Stimulated activated CD8-positive, alpha-beta memory T cell treated with anti-CD3 and anti-CD28 coated beads, Interleukin-2, amount 100 ng/mL, for 1 hour (primary cell): Measurements from ENCODE around the gene HSPA14.
"Not testable (repeated sequence)": the region's sequence is repeated elsewhere in the genome, so short reads cannot be mapped to it uniquely, and the experiment has no call there.

Experiments used
- DNase-seq, 2 donors: peaks; one replicate each; pipeline ENCODE4 v3.0.0-alpha.2; 2020; ENCODE audit warnings: low read depth in 2 of 2

Gene HSPA14

GRCh38 chr10:14837757-14838581, at the start of gene HSPA14, which contains the start of the genes CDNF and MSANTD7:
Gene HSPA14 (plus strand): TSS chr10:14838306. CDS start chr10:14838403, 97 bp downstream.
Gene CDNF (minus strand): TSS chr10:14838037. CDS start chr10:14837946, 91 bp downstream.
Gene MSANTD7 (plus strand): TSS chr10:14838306. CDS start chr10:14842285, 3,979 bp downstream.
- DNase-seq = peak; percentile 99

- DNase-seq = no peak
Measured at GRCh38 chr10:14798636-14799035, 39.5 kb upstream of the HSPA14 start.

GRCh38 chr10:14800397-14800796, 37.7 kb upstream of the HSPA14 start:
- DNase-seq = no peak

- no peak for DNase-seq
Measured at GRCh38 chr10:14801723-14802122, 36.4 kb upstream of the HSPA14 start.

- DNase-seq = no peak
Measured at GRCh38 chr10:14803827-14804226, 34.3 kb upstream of the HSPA14 start.

- DNase-seq = no peak
Measured at GRCh38 chr10:14806318-14806717, 31.8 kb upstream of the HSPA14 start.

- DNase-seq = no peak
Measured at GRCh38 chr10:14810969-14811953, 26.8 kb upstream of the HSPA14 start.

- no peak for DNase-seq
Measured at GRCh38 chr10:14812271-14812670, 25.8 kb upstream of the HSPA14 start.

- no peak for DNase-seq
Measured at GRCh38 chr10:14815681-14816080, 22.4 kb upstream of the HSPA14 start.

- not testable (repeated sequence) for DNase-seq
Measured at GRCh38 chr10:14816717-14817116, 21.4 kb upstream of the HSPA14 start.

GRCh38 chr10:14820010-14820774, 17.9 kb upstream of the HSPA14 start:
- no peak for DNase-seq

GRCh38 chr10:14820775-14821154, 17.3 kb upstream of the HSPA14 start:
- DNase-seq = no peak

- DNase-seq = no peak
Measured at GRCh38 chr10:14821635-14822375, 16.3 kb upstream of the HSPA14 start.

- no peak for DNase-seq
Measured at GRCh38 chr10:14822879-14823755, 15.0 kb upstream of the HSPA14 start.

GRCh38 chr10:14823966-14824365, 14.1 kb upstream of the HSPA14 start:
- no peak for DNase-seq

GRCh38 chr10:14826076-14826829, 11.9 kb upstream of the HSPA14 start:
- no peak for DNase-seq

- DNase-seq = no peak
Measured at GRCh38 chr10:14833106-14833505, 5.0 kb upstream of the HSPA14 start.

- no peak for DNase-seq
Measured at GRCh38 chr10:14836208-14836607, 1.9 kb upstream of the HSPA14 start.
